ENCODE measurements around the gene FAM227A.

DNA sequence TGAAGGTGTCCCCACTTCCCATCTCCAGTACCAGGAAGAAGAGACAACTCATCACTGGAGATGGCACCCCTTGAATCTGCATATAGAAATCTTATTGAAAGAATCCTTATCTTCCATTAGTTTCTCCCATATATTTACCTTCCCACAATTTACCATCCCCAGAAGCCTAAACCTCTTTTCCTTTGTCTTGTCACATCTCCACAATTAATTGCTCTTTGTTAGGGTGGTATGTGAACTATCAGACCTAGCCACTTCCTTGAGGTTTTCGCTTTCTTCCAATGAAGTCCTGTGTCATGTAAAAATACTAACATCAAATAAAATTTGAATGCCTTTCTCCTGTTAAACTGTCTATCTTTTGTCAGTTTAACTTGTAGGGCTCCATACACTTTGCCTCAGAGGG is 37.9 kb downstream of the FAM227A start:
- TF ChIP-seq POLR2A (IDR thresholded peaks at IDR 0.05; ENCODE audit: low read length) (no peak), GATA1 (IDR thresholded peaks at IDR 0.05; ENCODE audit: low read depth, low read length) (no peak)

All from erythroblast (primary cell).